Pulmonary artery endothelial cell (primary cell): ENCODE data around the gene GPR162. TPM values are rescaled to one million over a fixed set of nuclear protein-coding genes. Genes with fewer than 3 reads are reported as not detected.

Experiments used
- DNase-seq: peaks from one replicate; pipeline ENCODE4 v3.0.0-alpha.2; 2011; ENCODE audit warnings: low read depth, low spot score
- total RNA-seq: library from RNA; depleted of rRNA; stranded (reverse); fragments of >200 nt; gene quantifications from 2 replicates; pipeline ENCODE4 v1.2.3, GENCODE V29; 2014

Gene GPR162, protein sequence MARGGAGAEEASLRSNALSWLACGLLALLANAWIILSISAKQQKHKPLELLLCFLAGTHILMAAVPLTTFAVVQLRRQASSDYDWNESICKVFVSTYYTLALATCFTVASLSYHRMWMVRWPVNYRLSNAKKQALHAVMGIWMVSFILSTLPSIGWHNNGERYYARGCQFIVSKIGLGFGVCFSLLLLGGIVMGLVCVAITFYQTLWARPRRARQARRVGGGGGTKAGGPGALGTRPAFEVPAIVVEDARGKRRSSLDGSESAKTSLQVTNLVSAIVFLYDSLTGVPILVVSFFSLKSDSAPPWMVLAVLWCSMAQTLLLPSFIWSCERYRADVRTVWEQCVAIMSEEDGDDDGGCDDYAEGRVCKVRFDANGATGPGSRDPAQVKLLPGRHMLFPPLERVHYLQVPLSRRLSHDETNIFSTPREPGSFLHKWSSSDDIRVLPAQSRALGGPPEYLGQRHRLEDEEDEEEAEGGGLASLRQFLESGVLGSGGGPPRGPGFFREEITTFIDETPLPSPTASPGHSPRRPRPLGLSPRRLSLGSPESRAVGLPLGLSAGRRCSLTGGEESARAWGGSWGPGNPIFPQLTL
- 9.0 and 13.5 TPM in 2 replicates for total RNA-seq

DNA sequence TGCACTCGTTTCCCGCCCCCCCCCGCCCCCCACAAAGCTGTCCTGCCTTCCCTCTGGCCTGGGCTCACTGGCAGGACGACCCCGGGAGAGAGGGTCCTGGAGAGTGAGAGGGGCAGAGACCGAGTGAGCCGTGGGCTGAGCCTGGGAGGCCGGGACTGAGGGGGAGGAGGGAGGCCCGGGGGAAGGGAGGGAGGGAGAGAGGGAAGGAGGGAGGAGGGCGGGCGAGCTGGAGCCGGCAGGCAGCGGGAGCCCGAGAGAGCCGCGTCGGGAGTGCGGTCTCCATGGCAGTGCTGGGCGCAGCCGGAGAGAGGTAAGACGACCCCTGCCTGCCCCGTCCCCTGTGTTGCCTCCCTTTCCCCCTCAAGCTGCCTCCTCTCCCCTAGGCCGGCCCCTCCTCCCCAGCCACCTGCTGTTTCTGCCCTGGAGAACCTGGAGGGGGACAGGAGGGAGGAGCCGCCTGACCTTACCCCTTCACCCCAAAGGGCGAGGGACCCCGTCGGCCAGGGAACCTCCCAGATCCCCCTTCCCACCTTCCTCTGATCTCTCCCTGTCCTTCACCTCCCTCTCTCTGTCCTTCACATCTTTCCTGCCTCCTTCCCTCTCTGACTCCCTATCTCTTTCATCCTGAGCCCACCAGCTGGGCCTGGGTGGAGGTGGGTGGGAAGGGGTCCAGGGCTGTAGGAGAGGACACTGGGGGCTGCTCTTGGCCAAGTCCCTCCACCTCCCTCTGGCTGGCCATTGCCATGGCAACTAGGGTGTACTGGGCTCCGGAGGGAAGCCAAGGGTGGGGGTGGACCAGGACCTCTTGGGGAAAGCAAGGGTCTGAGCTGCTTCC is at the start of gene GPR162:
TSS of gene GPR162 (plus strand) at position 231 of the 835 bp plus-strand sequence. CDS start 2,078 bp downstream, outside the sequence.
- DNase-seq: no peak

DNA sequence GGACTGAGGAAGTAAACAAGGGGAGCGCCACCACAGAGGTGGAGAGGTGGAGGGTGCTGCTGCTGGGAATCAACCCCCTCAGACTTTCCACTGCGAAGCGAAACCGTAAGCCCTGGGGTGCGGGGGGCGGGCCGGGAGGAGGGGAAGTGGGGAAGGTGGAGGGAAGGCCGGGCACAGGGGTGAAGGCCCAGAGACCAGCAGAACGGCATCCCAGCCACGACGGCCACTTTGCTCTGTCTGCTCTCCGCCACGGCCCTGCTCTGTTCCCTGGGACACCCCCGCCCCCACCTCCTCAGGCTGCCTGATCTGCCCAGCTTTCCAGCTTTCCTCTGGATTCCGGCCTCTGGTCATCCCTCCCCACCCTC is 49.3 kb upstream of the GPR162 start, which contains the start of gene LAG3:
TSS of gene LAG3 (plus strand) at position 190 of the 365 bp plus-strand sequence. CDS start 333 bp downstream, outside the sequence.
- no peak for DNase-seq

DNA sequence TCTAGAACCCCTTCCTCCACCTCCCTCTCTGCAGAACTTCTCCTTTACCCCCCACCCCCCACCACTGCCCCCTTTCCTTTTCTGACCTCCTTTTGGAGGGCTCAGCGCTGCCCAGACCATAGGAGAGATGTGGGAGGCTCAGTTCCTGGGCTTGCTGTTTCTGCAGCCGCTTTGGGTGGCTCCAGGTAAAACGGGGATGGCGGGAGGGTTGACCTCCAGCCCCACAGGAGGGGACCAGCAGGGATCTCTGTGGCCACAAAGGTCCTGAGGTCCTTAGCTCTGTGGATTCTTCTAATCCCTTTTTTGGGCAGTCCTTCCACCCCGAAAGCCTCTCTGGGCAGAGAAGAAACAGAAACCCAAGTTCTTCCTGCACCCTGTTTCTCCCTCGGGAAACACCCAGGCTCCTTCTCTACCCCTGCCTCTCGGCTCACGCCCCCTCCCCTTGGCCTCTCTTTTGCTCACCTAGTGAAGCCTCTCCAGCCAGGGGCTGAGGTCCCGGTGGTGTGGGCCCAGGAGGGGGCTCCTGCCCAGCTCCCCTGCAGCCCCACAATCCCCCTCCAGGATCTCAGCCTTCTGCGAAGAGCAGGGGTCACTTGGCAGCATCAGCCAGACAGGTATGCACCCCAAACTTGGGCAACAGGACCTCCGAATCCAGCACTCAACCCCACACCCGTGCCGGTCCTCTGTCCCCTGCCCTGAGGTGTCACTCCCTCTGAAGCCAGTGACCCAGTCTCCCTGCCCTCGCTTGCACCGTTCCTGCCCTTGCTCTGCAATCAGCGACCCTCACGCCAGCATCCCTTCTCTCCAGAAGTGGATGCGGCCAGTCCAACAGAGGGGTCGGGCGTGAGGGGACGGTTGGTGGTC is 48.7 kb upstream of the GPR162 start:
- no peak for DNase-seq

DNA sequence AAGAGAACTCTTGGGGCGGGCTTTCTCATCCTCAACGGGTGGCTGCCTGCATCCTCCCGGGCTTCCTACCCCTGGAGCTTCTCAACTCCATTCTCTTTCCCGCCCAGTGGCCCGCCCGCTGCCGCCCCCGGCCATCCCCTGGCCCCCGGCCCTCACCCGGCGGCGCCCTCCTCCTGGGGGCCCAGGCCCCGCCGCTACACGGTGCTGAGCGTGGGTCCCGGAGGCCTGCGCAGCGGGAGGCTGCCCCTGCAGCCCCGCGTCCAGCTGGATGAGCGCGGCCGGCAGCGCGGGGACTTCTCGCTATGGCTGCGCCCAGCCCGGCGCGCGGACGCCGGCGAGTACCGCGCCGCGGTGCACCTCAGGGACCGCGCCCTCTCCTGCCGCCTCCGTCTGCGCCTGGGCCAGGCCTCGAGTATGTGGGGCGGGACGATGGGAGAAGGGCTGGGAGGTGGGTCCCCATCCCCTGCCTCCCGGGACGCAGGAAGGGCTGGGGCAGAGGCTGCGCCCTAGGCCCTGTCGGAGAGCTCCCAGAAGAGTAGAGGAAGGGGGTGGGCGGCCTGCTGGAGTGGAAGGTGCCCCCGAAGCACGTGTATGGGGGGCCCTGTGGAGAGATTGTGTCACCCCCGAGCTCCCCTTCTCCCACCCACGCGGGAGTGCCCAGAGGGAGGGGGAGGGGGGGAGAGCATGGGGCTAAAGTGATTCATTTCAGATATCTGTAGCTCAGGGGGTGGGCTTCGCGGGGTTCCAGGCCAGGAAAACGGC is 47.9 kb upstream of the GPR162 start:
- no peak for DNase-seq

DNA sequence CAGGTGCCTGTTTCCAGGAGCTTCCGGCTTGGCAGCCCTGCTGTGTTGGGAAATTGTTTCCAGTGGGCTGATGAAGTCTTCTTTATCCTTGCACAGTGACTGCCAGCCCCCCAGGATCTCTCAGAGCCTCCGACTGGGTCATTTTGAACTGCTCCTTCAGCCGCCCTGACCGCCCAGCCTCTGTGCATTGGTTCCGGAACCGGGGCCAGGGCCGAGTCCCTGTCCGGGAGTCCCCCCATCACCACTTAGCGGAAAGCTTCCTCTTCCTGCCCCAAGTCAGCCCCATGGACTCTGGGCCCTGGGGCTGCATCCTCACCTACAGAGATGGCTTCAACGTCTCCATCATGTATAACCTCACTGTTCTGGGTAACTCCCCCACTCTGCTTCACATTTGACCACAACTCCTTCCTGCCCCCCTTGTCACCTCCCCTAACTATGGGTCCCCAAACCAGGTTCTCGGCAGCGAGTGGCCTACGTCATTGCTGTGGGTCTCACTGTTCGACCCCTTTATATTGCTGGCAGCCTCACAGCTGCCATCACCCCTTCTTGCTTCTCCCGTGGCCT is 47.0 kb upstream of the GPR162 start:
- DNase-seq: no peak

DNA sequence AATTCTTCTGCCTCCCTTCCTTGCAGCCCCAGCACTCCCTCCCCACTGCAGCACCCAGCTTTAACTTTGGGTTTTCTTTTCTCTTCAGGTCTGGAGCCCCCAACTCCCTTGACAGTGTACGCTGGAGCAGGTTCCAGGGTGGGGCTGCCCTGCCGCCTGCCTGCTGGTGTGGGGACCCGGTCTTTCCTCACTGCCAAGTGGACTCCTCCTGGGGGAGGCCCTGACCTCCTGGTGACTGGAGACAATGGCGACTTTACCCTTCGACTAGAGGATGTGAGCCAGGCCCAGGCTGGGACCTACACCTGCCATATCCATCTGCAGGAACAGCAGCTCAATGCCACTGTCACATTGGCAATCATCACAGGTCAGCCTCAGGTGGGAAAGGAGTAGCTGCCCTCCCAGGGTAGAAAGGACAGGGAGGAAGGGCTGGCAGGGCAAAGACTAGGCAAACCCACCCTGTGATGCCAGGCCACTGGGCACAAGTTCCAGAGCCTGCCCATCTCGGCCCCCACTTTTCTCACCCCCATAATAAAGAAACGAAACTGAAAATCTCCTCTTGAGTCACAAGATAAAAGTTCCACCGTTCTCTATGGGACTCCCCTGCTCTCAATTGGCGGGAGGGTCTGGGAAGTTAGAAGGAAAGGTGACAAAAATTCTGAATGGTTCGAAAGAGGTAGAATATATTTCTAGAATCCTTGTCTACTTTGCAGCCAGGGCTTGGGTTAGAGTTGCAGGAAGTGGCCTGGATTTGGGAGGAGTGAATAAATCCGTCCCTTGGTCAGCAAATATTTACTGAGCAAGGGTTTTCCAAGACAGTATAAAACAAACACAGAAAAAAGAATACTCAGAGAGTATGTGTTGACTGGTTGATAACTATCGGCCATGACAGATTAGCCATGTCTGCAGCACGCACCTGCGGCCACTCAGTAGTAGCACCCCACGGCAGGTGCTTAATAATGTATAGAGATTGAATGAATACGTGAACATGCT is 46.1 kb upstream of the GPR162 start:
- no peak for DNase-seq

DNA sequence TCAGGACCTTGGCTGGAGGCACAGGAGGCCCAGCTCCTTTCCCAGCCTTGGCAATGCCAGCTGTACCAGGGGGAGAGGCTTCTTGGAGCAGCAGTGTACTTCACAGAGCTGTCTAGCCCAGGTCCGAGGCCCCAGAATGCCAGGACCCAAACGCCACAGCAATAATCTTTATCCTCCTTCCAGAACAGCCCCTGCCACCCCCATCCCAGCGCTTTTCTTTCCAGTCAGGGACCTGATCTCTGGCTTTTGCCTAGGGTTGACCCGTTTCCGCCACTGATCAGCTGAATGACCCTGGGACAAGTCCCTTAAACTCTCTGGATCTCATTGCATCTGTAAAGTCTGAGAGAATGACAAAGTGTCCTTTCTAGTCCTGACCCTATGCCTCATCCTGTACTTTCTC is 44.2 kb upstream of the GPR162 start:
- no peak for DNase-seq

DNA sequence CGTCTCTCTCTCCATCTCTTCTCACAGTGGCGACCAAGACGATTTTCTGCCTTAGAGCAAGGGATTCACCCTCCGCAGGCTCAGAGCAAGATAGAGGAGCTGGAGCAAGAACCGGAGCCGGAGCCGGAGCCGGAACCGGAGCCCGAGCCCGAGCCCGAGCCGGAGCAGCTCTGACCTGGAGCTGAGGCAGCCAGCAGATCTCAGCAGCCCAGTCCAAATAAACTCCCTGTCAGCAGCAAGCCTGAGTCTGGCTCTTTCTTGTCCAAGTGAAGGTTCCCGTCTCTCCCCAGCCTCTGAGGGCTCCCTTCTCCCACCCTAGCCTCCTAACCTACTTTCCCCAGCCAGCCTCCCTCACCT is 43.4 kb upstream of the GPR162 start:
- no peak for DNase-seq

DNA sequence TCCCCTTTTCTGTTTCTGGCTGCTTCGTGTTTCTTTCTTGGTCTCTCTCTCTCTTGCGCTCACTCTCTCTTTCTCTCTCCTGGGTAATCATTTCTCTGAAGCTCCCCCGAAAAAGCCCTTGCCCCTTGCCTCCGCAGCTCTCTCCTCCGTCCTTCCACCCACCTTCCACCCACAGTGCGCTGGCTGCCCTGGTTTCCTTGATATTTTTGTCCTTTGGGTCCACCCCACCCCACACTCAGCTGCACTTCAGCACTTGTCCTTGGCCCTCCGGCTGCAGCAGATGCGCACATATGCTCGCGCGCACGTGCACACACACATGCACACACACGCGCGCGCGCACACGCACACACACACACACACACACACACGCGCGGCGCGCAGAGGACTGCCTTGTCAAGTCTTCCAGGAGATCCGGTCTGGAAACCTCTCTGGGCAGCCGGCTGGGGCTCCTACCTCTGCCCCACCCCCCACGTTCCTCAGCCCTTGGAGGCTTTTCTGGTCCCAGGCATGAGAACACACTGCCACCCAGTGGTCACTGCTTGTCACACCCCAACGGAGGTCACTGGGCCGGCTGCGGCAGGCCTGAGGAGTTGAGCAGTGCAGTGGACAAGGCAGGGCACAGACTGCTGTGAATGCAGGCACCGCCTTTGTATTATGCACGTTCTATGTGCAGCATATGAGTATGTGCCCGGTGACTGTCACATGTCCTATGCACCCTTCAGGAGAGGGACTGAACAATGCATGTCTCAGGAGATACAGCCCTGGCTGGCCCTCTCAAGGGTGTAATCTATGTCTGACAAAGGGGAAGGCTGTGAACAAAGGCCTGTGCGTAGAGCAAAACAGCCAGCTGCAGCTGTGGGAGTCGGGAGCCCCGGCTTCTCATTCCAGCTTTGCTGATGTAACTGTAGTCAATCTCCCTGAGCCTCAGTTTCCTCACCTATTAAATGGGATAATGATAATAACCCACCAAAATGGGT is 42.8 kb upstream of the GPR162 start:
- peak; percentile 82 for DNase-seq

DNA sequence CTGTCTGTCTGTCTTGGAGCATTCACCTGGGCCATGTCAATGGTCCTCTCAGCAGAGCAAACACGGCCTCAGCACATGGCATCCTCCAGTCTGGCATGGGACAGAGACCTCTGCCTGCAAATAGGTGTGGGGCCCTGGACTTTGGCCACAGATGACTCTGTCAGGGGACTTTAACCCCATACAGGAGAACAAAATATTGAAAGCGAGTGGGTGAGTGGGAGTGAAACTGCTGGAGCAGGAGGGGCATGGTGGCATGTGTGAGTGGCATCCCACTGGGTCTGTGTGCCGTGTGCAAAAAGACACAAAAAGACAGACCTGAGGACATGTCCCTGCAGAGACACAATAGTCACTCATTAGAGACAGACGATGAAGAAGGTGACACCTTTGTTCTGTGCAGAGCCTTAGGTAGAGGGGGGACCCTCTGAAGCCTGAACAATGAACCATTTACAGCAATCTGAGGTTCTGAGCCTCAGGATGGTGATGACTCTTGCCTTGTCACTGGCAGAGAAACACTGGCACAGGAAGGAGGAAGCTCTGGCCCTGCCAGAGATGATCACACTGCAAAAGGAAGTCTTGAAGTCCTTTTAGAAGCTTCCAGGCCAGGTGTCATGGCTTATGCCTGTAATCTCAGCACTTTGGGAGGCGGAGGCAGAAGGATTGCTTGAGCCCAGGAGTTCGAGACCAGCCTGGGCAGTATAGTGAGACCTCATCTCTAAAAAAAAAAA is 41.8 kb upstream of the GPR162 start:
- no peak for DNase-seq

DNA sequence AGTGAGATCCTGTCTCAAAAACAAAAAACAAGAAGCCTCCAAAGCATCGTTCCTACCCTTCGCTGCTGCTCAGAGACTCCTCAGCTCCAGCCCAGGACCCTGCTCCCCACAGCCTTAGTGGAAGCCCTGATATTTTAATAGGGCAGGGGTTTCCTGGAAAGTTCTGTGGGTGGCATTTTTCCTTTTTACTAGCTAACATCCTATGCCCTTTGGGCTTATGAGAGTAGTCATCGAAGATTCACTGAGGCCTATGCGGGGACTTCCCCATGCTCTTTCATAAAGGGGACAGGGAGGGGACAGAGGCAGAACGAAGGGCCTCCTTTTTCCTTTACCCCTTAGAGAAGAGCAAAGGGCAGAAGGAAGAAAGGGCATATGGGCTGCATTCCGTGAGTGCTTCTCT is 41.0 kb upstream of the GPR162 start:
- DNase-seq: no peak

DNA sequence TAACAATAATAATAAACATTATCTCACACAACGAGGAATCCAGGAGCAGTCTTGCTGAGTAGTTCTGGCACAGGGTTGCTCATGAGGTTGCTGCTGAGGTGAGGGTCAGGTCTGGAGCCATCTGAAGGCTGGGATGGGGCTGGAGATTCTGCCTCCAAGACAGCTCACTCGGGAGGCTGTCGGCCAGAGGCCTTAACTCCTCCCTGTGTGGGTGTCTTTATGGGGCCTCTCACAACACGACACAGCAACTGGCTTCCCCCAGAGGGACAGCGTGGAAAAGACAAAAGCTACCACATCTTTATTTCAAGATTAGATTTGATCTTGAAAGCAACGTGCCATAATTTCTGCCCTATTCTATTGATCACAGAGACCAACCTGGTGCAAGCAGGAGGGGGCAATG is 39.5 kb upstream of the GPR162 start:
- DNase-seq: no peak

DNA sequence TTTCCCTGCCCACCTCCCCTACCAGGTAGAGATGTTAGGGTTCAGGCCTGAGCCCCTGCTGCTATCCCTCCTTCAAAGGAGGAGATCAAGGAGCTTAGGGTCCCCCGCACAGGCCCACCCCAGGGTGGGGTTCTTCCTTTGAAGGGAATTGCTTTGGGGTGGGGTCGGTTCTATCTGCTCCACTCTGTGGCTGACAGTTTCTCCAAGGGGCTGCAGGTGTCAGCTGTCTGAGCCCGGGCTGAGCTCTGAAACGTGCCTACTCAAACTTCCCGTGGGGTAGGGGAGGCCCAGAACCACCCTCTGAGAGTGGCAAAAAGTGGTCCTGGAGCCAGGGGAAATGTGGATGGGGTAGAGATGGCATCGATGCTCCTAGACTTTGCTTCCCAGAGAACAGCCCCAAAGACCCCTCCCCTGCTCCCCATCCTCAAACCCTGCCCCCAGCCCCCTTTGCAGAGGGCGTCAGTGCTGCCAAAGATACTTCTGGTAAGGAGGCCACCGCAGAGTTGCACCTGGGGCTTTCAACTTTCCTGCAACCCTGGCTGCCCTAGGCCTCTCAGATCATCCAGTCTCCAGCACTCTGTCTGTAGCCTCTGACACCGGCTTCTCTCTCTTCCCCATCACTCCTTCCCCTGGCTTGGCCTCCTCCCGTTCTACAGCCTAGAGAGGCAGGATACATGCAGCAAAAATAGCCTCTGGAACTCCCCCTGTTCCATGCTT is 38.6 kb upstream of the GPR162 start:
- no peak for DNase-seq

DNA sequence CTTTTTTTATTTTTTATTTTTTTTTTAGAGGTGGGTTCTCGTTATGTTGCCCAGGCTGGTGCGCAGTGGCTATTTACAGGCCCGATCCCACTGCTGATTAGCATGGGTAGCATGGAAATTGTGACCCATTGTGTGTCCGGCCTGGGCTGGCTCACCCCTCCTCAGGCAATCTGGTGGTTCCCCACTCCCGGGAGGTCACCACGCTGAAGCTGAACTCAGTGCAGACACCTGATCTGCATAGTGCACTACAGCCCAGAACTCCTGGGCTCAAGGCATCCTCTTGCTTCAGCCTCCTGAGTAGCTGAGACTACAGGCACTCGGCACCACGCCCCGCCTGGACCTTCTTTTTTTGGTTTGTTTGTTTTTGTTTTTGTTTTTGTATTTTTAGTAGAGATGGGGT is 37.8 kb upstream of the GPR162 start:
- no peak for DNase-seq

DNA sequence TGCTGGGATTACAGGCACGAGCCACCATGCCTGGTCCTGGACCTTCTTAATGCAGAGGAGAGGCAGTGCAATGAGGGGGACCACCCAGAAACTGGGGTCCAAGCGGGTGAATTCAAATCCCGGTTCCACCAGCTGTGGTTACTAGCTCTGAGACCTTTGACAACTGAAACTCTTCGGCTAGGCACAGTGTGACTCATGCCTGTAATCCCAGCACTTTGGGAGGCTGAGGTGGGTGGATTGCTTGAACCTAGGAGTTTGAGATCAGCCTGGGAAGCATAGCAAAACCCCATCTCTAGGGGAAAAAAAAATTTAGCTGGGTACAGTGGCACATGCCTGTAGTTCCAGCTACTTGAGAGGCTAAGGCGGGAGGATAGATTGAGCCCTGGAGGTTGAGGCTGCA is 37.3 kb upstream of the GPR162 start:
- DNase-seq: no peak

DNA sequence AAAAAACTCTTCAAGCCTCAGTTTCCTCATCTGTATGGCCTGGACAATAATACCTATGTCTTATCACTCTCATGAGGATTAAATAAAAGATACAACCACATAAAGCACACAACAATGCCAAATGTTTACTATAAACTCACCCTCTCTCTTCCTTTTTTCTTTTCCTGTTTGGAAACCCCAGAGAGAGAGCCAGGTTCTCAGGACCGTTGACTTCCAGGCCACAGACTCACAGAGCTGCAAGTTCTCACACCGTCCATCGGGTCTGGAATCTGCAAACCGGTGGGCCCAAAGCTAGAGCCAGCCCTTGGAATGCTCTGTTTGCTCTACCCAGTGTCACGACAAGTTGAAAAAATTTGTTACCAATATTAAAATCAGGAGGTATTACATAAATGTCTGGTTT is 36.9 kb upstream of the GPR162 start:
- DNase-seq: no peak
